NCI-H748 (cell line): Measurements from ENCODE around the gene CABLES2.

Experiments used
- DNase-seq: peaks from one replicate; lab custom pipeline; 2025; ENCODE audit not compliant: unreplicated experiment; lab: John Stamatoyannopoulos, UW

Gene CABLES2

DNA sequence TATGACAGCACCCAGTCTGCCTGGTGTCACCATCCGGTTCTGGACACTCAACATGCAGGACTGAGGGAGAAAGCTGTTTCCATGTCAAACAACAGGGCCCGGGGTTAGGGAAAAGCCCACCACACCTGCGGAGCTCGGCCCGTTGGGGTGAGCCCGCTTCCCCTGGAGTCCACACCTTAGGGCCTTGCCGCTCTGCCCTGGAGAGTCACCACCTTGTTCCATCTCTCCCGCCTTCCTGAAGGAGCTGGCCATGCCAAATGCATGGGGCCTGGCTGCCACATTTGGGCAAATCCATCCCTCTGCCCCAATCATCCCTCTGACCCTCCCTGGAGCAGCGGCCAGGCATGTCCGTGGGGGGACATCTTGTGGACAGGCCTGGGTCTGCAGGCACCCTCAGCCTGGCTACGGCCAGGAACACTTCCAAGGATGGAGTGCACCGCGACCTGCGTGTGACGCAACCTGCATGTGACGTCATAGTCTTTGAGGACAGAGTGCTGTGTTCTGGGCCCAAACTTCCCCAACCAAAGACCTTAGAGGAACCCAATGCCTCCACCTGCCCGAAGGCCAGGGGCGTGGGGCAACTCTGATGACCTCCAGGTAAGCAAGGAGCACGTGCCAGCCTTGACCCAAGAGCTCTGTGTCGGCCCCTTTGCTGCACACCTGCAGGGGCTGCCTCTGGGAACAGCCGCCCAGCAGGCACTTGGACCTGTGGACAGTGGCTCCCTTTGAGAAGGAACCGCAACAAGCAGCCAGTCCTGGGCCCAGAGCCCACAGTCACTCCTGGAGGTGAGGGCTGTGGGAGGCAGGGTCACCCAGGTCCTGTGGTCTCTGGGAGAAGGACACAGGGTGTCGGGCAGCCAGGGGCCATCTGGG, 1.7 kb downstream of the CABLES2 start:
- DNase-seq: peak; percentile 21

DNA sequence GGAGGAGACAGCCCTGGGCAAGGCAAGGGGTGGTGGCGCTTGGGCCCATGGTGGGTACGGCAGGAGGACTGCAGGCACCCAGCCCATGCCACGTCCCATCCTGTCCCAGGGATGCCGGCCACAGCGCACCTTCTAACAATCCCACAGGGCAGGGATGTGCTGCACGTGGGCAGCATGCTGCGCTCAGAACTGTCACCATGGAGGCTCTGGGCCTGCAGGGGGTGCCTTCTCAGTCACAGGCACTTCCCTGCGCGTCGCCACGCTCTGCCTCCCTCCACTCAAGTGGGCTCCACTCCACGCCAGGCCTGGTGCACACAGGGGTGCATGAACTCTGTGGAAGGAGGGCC, 2.4 kb downstream of the CABLES2 start:
- no peak for DNase-seq

DNA sequence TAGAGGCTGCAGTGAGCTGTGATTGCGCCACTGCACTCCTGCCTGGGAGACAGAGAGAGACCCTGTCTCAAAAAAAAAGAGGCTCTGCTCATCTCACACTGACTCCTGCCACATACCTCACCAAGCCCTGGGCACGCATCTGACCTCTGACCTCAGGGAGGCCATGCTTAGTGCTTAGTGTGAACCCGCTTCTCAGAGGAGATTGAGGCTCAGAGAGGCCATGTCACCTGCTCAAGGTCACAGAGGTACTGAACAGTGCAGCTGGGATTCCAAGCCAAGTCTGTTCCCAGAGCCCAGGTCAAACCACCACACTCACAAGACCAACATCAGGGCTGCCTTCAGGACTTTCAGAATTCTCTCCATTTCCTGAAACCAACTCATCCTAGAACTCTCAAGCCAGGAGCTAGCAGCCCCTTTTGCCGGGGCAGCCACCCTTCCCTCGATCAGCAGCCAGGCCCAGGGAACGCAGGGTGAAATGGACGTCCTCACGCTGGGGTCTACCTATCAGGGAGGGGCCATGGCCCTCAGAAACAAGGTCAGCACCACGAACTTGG, 2.9 kb downstream of the CABLES2 start:
- no peak for DNase-seq

GRCh38 chr20:62403331-62403730, 3.8 kb downstream of the CABLES2 start:
- no peak for DNase-seq

- no peak for DNase-seq
Observed at GRCh38 chr20:62402456-62403150, 4.5 kb downstream of the CABLES2 start.

- no peak for DNase-seq
Observed at GRCh38 chr20:62401331-62401779, 5.7 kb downstream of the CABLES2 start.

GRCh38 chr20:62400541-62400940, 6.5 kb downstream of the CABLES2 start:
- no peak for DNase-seq

DNA sequence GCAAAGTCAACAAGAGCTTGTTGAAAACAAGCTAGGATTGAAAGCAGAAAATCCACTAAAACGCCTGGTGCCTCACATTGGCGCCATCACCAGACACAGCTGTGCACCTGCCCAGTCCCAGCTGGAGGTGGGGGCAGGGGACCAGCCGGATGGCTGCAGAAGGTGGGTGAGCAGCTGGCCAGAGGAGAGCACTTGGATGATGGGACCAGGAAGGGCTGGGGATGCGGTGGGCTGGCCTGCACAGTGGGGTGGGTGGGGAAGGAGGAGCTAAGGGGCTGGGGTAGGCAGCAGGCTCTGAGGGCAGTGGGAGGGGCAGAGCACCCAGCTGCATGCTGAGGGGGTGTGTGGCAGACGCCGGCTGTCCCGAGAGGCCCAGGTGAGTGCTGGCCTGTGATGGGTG, 7.1 kb downstream of the CABLES2 start:
- peak; percentile 19 for DNase-seq

DNA sequence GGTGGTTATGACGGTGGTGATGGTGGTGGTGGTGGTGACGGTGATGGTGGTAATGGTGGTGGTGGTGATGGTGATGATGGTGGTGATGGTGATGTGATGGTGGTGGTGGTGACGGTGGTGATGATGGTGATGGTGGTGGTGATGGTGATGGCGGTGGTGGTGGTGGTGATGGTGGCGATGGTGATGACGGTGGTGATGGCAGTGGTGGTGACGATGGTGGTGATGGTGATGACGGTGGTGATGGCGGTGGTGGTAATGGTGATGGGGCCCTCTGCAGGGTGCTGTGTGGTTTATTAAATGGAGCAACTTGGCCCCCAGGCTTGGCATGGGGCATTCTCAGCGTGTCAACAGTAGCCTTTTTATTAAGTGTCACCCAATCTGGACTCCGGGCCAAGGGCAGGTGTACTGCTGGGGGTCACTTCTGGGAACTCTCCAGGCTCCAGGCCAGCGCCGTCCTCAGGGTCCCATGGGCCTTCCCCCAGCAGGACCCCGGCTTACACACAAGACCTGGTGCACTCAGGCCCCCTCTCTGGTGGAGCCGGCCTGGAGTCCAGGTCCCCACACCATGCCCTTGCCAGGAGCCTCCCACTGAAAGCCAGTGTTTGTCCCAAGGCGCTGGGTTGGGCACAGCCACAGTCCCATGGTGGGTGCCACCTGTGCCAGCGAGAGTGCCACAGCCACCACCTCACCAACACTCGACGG, 8.8 kb downstream of the CABLES2 start:
- DNase-seq: no peak

GRCh38 chr20:62396367-62397239, 10.5 kb downstream of the CABLES2 start:
- DNase-seq: no peak

DNA sequence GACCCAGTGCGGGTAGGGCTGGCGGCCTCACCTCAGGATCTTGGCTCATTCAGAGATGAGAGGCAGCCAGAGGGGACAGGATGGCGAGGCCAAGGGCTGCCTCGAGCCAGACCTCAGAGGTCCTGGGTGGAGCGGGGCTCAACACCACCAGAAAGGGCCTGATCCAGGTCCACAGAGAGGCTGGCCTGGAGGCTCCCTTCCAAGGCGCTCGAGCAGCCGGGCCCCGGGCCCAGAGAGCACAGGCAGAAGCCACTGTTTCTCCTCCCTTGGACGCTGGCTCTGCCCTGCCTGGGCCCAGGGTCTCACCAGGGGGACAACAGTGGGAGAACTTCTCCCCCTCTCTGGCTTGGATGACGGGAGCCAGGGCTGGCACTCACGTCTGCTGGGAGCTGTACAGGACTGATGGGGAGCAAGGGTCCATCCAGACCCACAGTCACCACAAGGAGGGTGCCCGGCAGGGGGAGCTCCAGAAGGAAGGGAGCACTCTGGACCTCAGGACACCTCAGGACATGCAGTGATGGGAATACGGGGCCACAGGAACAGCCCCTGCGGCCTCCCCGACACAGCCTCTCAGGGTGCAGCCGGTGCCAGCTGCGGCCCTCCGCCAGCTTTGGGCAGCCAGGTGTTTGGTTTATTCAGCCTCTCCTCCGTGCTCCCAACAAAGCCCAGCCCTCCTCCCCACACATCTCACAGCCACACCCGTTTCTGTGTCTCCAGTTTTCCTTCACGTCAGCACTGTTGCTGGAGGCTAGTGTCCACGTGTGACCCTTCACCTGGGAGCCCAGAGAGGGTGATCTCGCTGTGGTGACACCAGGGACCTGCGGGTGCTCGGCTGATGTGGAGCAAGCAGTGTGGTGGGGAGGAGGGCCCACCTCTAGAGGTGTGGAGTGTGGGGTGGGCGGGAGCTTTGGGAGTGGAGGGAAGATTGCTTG, 11.5 kb downstream of the CABLES2 start:
- no peak for DNase-seq

GRCh38 chr20:62394248-62395245, 12.5 kb downstream of the CABLES2 start:
- DNase-seq: no peak

GRCh38 chr20:62393830-62394229, 13.3 kb downstream of the CABLES2 start:
- no peak for DNase-seq

DNA sequence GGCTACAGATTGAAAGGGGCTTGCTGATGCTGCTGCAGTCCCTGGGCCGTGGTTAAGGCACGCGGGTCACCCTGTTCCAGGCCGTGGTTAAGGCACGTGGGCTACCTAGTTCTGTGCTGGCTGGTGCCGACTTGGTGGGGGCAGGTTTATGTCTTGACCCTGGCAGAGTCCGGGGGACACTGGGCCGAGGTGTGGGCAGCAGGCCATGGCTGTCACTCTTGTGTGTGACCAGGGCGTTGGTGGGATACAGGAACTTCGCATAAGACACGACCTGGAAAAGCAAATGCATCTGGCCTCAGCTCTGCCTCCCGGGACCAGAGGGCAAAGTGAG, 13.8 kb downstream of the CABLES2 start:
- no peak for DNase-seq

- DNase-seq: no peak
Observed at GRCh38 chr20:62392621-62393334, 14.3 kb downstream of the CABLES2 start.

- DNase-seq: no peak
Observed at GRCh38 chr20:62392077-62392418, 15.0 kb downstream of the CABLES2 start.

GRCh38 chr20:62391165-62392076, 15.7 kb downstream of the CABLES2 start:
- DNase-seq: no peak
